H1 (cell line): ENCODE data around the gene PIEZO1. TPM values are rescaled to one million over a fixed set of nuclear protein-coding genes. Genes with fewer than 3 reads are reported as not detected.

Experiments used
- EZH2 ChIP-seq: fragments of 200-600 bp; sonication (generic); IDR thresholded peaks from 2 replicates; pipeline ENCODE4 v1.7.1; 2012; ENCODE audit warnings: low read depth, mild to moderate bottlenecking, moderate library complexity, low read length, inconsistent platforms; ENCODE audit not compliant: severe bottlenecking
- HDAC6 ChIP-seq: IDR thresholded peaks from one replicate; pipeline ENCODE4 v1.7.1; 2012; ENCODE audit warnings: low read depth, mild to moderate bottlenecking, inconsistent platforms, low read length, moderate library complexity
- SP4 ChIP-seq: IDR thresholded peaks from 2 replicates; pipeline ENCODE4 v1.6.1; 2012; ENCODE audit warnings: low read length, inconsistent platforms
- polyA plus RNA-seq, 7 experiments: library from polyadenylated mRNA; depleted of rRNA in 3 of 7; stranded (reverse) in 5 of 7; unstranded in 2 of 7; fragments of >200 nt in 5 of 7; fragments of 200-250 nt in 2 of 7; gene quantifications; 1 replicate in 5 of 7; 2 replicates in 1 of 7; 4 replicates in 1 of 7; pipeline versions ENCODE4 v1.2.1 to v1.2.3, GENCODE V29; 2011 to 2013; ENCODE audit warnings: missing spikeins in 2 of 7, mixed read lengths in 2 of 7
- total RNA-seq: library from RNA; stranded (reverse); fragmentation: NEBNext Ultra II Directional; extraction: Animal tissue kit (Norgen Biotek cat#: 25700); gene quantifications from 2 replicates; pipeline ENCODE4 v1.2.1, GENCODE V29; 2021

The PIEZO1 gene
- total and polyA plus RNA-seq, 2 of the 8 experiments (the other 6 are each of a cell fraction or from before 2014, with no cell fraction given): 42.3 to 67.5 TPM

DNA sequence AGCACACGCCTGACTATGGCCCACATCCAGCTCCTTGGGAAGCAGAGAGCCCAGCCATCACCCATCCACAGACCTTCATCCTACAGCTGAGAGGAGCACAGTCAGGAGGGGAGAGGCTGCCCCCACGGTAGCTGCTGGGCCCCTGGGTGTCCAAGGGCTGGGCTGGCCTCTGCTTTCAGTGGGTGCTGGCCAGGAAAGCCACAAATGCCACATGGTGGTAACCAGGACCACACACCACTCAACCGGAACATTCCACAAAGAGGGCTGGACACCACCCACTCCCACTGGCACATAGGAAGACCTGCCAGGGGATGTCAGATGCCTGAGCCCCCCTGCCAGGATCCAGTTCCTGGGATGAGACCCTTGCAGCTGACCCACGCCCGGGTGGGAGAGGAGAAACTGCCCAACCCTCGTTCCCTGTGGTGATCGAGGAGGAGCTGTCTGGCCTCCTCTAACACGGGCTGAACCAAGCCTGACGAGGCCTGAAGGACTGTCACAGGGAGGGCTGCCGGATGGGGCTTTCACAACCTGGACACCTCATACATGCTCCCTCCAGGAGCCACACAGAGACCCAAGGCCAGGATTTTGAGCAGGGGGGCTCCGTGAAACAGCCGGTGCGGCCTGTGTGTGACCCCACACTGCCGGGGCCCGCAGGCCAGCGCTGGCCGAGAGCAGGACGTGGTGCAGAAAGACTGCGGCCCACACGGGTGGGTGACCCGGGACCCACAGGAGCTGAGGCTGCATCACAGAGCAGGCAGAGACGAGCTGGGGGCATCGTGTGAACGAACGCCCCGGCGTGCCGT is 30.7 kb downstream of the PIEZO1 start (continued):
- TF ChIP-seq EZH2 (no peak), SP4 (no peak), HDAC6 (no peak)
- TF ChIP-seq, all 59 proteins: peak for 0
